Liver (tissue), 9 donors: ENCODE measurements around the gene RUFY1. TPM values are rescaled to one million over a fixed set of nuclear protein-coding genes. Genes with fewer than 3 reads are reported as not detected.
"Not testable (repeated sequence)": the region's sequence is repeated elsewhere in the genome, so short reads cannot be mapped to it uniquely, and the experiment has no call there.

Source experiments
- DNase-seq: peaks from one replicate; pipeline ENCODE4 v3.0.0-alpha.2; 2017; ENCODE audit warnings: low spot score
- H3K27ac ChIP-seq, 2 donors: one replicate each; pipeline ENCODE4 v1.7.0; 2013; ENCODE audit warnings: inconsistent platforms in 2 of 2, low read length in 2 of 2, control low read depth in 1 of 2, low read depth in 1 of 2, mild to moderate bottlenecking in 1 of 2
- H3K27me3 ChIP-seq, 4 donors: one replicate each; pipeline versions ENCODE4 v1.6.1 to v1.7.0; 2013; ENCODE audit warnings: low read length in 3 of 4, inconsistent platforms in 1 of 4, mild to moderate bottlenecking in 1 of 4, moderate library complexity in 1 of 4; ENCODE audit not compliant: control insufficient read depth in 4 of 4, insufficient read depth in 4 of 4
- H3K36me3 ChIP-seq, 4 donors: one replicate each; pipeline versions ENCODE4 v1.6.1 to v1.7.0; 2013; ENCODE audit warnings: low read length in 3 of 4, mild to moderate bottlenecking in 3 of 4, low read depth in 1 of 4, moderate library complexity in 1 of 4; ENCODE audit not compliant: control insufficient read depth in 4 of 4, insufficient read depth in 3 of 4
- H3K4me1 ChIP-seq, 4 donors: one replicate each; pipeline versions ENCODE4 v1.6.1 to v1.7.0; 2013; ENCODE audit warnings: low read length in 3 of 4, mild to moderate bottlenecking in 3 of 4, moderate library complexity in 1 of 4; ENCODE audit not compliant: control insufficient read depth in 4 of 4, insufficient read depth in 4 of 4
- H3K4me3 ChIP-seq, 3 donors: one replicate each; pipeline versions ENCODE4 v1.6.1 to v1.7.0; 2013; ENCODE audit warnings: low read length in 3 of 3, control low read depth in 1 of 3, low read depth in 1 of 3, mild to moderate bottlenecking in 1 of 3
- H3K9ac ChIP-seq, 2 donors: one replicate each; pipeline ENCODE4 v1.7.0; 2013; ENCODE audit warnings: low read length in 2 of 2, mild to moderate bottlenecking in 2 of 2, moderate library complexity in 2 of 2, control low read depth in 1 of 2, low read depth in 1 of 2
- H3K9me3 ChIP-seq, 4 donors: one replicate each; pipeline versions ENCODE4 v1.6.1 to v1.7.0; 2013; ENCODE audit warnings: low read length in 3 of 4; ENCODE audit not compliant: control insufficient read depth in 4 of 4
- ATF3 ChIP-seq: IDR thresholded peaks from 2 replicates; pipeline ENCODE4 v1.6.1; 2016; ENCODE audit warnings: antibody characterized with exemption
- CTCF ChIP-seq: fragments of 150-350 bp; IDR thresholded peaks from 2 replicates; pipeline ENCODE4 v1.5.1; 2017; ENCODE audit warnings: improper control_type of control experiment, low read depth, low read length; ENCODE audit not compliant: missing input control
- EGR1 ChIP-seq, 2 donors: IDR thresholded peaks; 2 replicates each; pipeline ENCODE4 v1.6.1; 2016 to 2018; ENCODE audit warnings: antibody characterized with exemption in 2 of 2, low read depth in 2 of 2
- FOXA1 ChIP-seq: IDR thresholded peaks from 2 replicates; pipeline ENCODE4 v1.6.1; 2016; ENCODE audit warnings: antibody characterized with exemption
- FOXA2 ChIP-seq: IDR thresholded peaks from 2 replicates; pipeline ENCODE4 v1.6.1; 2016; ENCODE audit warnings: antibody characterized with exemption
- GABPA ChIP-seq, 2 donors: IDR thresholded peaks in 1 of 2; conservative IDR thresholded peaks in 1 of 2; 2 replicates each; pipeline ENCODE4 v1.6.1; 2016; ENCODE audit warnings: antibody characterized with exemption in 2 of 2, mild to moderate bottlenecking in 1 of 2, moderate library complexity in 1 of 2
- HNF4A ChIP-seq, 2 donors: conservative IDR thresholded peaks; 2 replicates each; pipeline ENCODE4 v1.6.1; 2016; ENCODE audit warnings: antibody characterized with exemption in 2 of 2, mild to moderate bottlenecking in 2 of 2
- HNF4G ChIP-seq: IDR thresholded peaks from 2 replicates; pipeline ENCODE4 v1.6.1; 2016; ENCODE audit warnings: antibody characterized with exemption
- JUND ChIP-seq, 2 donors: IDR thresholded peaks; 2 replicates each; pipeline ENCODE4 v1.6.1; 2016; ENCODE audit warnings: antibody characterized with exemption in 2 of 2
- NR2F2 ChIP-seq: IDR thresholded peaks from 2 replicates; pipeline ENCODE4 v1.6.1; 2016; ENCODE audit warnings: antibody characterized with exemption
- RAD21 ChIP-seq, 2 donors: IDR thresholded peaks; 2 replicates each; pipeline ENCODE4 v1.6.1; 2016; ENCODE audit warnings: antibody characterized with exemption in 2 of 2, mild to moderate bottlenecking in 2 of 2
- RXRA ChIP-seq, 2 donors: IDR thresholded peaks; 2 replicates each; pipeline ENCODE4 v1.6.1; 2017 to 2018; ENCODE audit warnings: antibody characterized with exemption in 2 of 2, mild to moderate bottlenecking in 1 of 2
- SP1 ChIP-seq: IDR thresholded peaks from 2 replicates; pipeline ENCODE4 v1.6.1; 2018; ENCODE audit warnings: antibody characterized with exemption, mild to moderate bottlenecking
- TAF1 ChIP-seq: conservative IDR thresholded peaks from 2 replicates; pipeline ENCODE4 v1.6.1; 2016; ENCODE audit warnings: antibody characterized with exemption, mild to moderate bottlenecking
- YY1 ChIP-seq: IDR thresholded peaks from 2 replicates; pipeline ENCODE4 v1.6.1; 2016; ENCODE audit warnings: antibody characterized with exemption, mild to moderate bottlenecking
- ZBTB33 ChIP-seq: IDR thresholded peaks from 2 replicates; pipeline ENCODE4 v1.6.1; 2016; ENCODE audit warnings: antibody characterized with exemption
- WGBS: extraction: QIAGEN DNeasy Blood & Tissue Kit; methylation state at CpG from one replicate; pipeline ENCODE4 v1.1.7; 2013; 5-methylcytosine and 5-hydroxymethylcytosine counted together
- polyA plus RNA-seq, 2 donors: library from polyadenylated mRNA; stranded (reverse) in 1 of 2; unstranded in 1 of 2; fragments of 200-250 nt in 1 of 2; fragments of >200 nt in 1 of 2; fragmentation: Nextera tagmentation in 1 of 2; extraction: Ambion mirVana in 1 of 2; gene quantifications; one replicate each; pipeline versions ENCODE4 v1.2.1 to v1.2.3, GENCODE V29; 2013 to 2015
- total RNA-seq, 2 donors: library from RNA; depleted of rRNA; stranded (reverse); fragments of >200 nt; gene quantifications; one replicate each; pipeline ENCODE4 v1.2.3, GENCODE V29; 2014
- TF ChIP-seq, protein P1 (sequence below): IDR thresholded peaks from 2 replicates; pipeline ENCODE4 v1.6.1; 2016; ENCODE audit warnings: antibody characterized with exemption
- TF ChIP-seq, protein P2 (sequence below): IDR thresholded peaks from 2 replicates; pipeline ENCODE4 v1.6.1; 2016; ENCODE audit warnings: antibody characterized with exemption, mild to moderate bottlenecking
- donor health status: healthy.
- donor health status: healthy.
- donor health status: healthy.
- donor health status: healthy.
- donor health status: healthy.

RUFY1 gene
- total and polyA plus RNA-seq, 4 donors, result 11.6 to 25.2 (median 18.3) TPM

- 82% methylated on average over 9 of the region's 9 CpGs for WGBS
- Histone ChIP-seq H3K4me1 (peaks cover 0 to 35% (median 28%) of the 10 kb centered on the region in 4 donors), H3K9me3 (no peaks in the 10 kb centered on the region), H3K4me3 (peak overlapping the region; percentile 34 to 77 (median 67)), H3K27me3 (no peaks in the 10 kb centered on the region), H3K9ac (no peak overlapping the region), H3K27ac (peak overlapping the region; percentile 98), H3K36me3 (peaks cover 2 to 19% (median 17%) of the 10 kb centered on the region in 4 donors)
- TF ChIP-seq GABPA (IDR thresholded peaks at IDR 0.05 in 1 of 2, conservative IDR thresholded peaks at IDR 0.05 in 1 of 2), result no peak
- TF ChIP-seq HNF4G, result no peak
- no peak for TF ChIP-seq ATF3
- TF ChIP-seq FOXA1, result no peak
- no peak for TF ChIP-seq NR2F2
- no peak for TF ChIP-seq RAD21 (IDR thresholded peaks at IDR 0.05)
- TF ChIP-seq YY1, result no peak
- no peak for TF ChIP-seq ZBTB33
- no peak for TF ChIP-seq CTCF
- TF ChIP-seq RXRA (IDR thresholded peaks at IDR 0.05), result no peak
- TF ChIP-seq FOXA2, result no peak
- TF ChIP-seq, protein P1, sequence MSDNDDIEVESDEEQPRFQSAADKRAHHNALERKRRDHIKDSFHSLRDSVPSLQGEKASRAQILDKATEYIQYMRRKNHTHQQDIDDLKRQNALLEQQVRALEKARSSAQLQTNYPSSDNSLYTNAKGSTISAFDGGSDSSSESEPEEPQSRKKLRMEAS, result no peak
- TF ChIP-seq HNF4A (conservative IDR thresholded peaks at IDR 0.05), result no peak
- TF ChIP-seq, protein P2, sequence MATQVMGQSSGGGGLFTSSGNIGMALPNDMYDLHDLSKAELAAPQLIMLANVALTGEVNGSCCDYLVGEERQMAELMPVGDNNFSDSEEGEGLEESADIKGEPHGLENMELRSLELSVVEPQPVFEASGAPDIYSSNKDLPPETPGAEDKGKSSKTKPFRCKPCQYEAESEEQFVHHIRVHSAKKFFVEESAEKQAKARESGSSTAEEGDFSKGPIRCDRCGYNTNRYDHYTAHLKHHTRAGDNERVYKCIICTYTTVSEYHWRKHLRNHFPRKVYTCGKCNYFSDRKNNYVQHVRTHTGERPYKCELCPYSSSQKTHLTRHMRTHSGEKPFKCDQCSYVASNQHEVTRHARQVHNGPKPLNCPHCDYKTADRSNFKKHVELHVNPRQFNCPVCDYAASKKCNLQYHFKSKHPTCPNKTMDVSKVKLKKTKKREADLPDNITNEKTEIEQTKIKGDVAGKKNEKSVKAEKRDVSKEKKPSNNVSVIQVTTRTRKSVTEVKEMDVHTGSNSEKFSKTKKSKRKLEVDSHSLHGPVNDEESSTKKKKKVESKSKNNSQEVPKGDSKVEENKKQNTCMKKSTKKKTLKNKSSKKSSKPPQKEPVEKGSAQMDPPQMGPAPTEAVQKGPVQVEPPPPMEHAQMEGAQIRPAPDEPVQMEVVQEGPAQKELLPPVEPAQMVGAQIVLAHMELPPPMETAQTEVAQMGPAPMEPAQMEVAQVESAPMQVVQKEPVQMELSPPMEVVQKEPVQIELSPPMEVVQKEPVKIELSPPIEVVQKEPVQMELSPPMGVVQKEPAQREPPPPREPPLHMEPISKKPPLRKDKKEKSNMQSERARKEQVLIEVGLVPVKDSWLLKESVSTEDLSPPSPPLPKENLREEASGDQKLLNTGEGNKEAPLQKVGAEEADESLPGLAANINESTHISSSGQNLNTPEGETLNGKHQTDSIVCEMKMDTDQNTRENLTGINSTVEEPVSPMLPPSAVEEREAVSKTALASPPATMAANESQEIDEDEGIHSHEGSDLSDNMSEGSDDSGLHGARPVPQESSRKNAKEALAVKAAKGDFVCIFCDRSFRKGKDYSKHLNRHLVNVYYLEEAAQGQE, result no peak
- TF ChIP-seq JUND (IDR thresholded peaks at IDR 0.05), result no peak
- TF ChIP-seq TAF1, result no peak
- TF ChIP-seq EGR1 (IDR thresholded peaks at IDR 0.05; ENCODE audit: low read depth in 2 of 2), result no peak
- TF ChIP-seq SP1, result no peak
- DNase-seq, result no peak
Measured at GRCh38 chr5:179624841-179625271, 74.5 kb downstream of the RUFY1 start.

DNA sequence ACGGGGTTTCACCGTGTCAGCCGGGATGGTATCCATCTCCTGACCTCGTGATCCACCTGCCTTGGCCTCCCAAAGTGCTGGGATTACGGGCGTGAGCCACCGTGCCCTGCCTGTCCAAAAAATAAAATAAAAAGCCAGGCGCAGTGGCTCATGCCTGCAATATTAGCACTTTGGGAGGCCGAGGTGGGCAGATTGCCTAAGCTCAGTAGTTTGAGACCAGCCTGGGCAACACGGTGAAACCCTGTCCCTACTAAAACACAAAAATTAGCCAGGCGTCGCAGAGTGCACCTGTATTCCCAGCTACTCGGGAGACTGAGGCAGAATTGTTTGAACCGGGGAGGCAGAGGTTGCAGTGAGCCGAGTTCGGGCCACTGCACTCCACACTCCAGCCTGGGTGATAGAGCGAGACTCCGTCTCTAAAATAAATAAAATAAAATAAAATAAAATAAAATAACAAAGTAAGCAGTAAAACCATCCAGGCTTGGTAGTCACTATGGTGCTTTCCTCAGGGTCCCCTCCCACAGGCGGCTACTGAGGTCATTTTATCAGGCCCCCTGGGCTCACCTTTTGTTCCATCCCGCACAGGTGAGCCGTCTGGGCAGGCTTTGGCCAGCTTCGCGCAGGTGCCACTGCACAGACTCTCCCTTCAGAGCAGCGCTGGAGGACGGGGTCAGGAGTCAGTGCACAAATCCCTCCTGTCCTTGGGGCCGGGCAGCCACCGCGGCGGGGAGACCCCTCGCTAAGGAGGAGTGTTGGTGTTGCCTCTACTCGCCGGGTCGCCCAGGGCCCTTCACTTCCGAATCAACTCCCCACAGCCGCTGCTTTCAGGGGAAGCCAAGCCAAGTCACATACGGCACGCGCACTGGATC lies 83.4 kb downstream of the RUFY1 start:
- peak overlapping the region in 1 of 3 donors; percentile 20 for H3K4me3 ChIP-seq
- H3K27me3 ChIP-seq, H3K9ac ChIP-seq, H3K36me3 ChIP-seq, DNase-seq, H3K9me3 ChIP-seq, H3K4me1 ChIP-seq, H3K27ac ChIP-seq: not testable (repeated sequence)
- 65% methylated on average over 19 of the region's 38 CpGs for WGBS

DNA sequence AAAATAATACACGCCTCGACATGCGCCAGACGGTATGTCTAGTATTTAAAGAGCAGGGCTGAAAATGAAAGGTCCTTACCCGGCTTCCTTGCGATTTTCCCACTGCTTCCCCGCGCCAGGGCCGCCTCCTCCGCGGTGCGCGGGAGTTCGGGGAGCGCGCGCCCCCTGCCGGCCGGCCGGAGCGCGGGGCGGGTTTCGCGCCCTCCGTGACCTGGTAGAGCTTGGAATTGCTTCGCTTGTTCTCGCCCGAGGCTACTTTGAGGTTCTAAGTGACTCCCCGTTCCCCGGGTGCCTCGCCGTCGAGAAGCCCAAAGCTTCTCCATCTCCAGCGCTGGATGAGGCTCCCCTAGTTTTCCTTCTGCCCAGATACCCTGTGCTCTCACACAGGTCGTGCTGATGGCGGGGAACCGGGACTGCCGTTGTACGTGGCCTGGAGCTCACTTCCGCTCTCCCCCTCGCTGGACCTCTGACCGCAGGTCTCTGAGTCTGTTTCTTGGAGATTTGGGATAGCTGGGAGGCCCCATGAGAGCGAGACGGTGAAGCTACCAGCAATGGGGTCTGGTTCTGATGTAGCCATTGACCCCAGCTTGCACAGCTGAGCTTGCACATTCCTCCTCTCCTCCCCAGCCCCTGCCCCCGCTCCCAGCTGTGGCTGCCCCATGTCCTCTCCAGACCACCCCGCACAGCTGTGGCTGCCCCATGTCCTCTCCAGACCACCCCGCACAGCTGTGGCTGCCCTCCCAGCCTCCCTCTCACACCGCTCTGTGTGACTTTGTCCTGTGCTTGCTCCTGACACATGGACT lies 84.2 kb downstream of the RUFY1 start:
- H3K36me3 ChIP-seq, H3K4me3 ChIP-seq, H3K9ac ChIP-seq, H3K27me3 ChIP-seq, H3K4me1 ChIP-seq, H3K9me3 ChIP-seq, DNase-seq, H3K27ac ChIP-seq: not testable (repeated sequence)
- WGBS, result 1% methylated on average over 9 of the region's 49 CpGs
